MCF 10A (cell line): ENCODE results near the gene N4BP2L2. TPM values are rescaled to one million over a fixed set of nuclear protein-coding genes. Genes with fewer than 3 reads are reported as not detected.

ENCODE experiments used
- Bru-seq: library from RNA; stranded (reverse); fragments of 400-500 nt; gene quantifications from one replicate; lab custom pipeline; 2021; lab: Mats Ljungman, UMichigan
- BruChase-seq, 2 experiments: library from RNA; stranded (reverse); fragments of 400-500 nt; gene quantifications; one replicate each; lab custom pipeline; 2021; lab: Mats Ljungman, UMichigan
- BruUV-seq: library from RNA; stranded (reverse); fragments of 400-500 nt; replicated peaks from 2 replicates; lab custom pipeline; 2021; lab: Mats Ljungman, UMichigan
- CTCF ChIA-PET: fragments of 300-600 bp; sonication (Branson Sonifier 250); formaldehyde crosslinking; extraction: SDS; loops from one replicate; lab custom pipeline; 2021; ENCODE audit warnings: antibody characterized with exemption, inconsistent platforms; lab: Yijun Ruan, JAX
- POLR2A ChIA-PET: fragments of 300-600, 350-650 bp; sonication (Branson Sonifier 250); formaldehyde crosslinking; extraction: SDS; loops from one replicate; lab custom pipeline; 2020; ENCODE audit warnings: antibody characterized with exemption, inconsistent platforms; lab: Yijun Ruan, JAX
- DNase-seq: peaks from one replicate; pipeline ENCODE4 v3.0.0-alpha.2; 2018; ENCODE audit not compliant: unreplicated experiment
- H3K27ac Mint-ChIP-seq: one replicate; pipeline ENCODE4 v1.8.0; 2022; ENCODE audit warnings: mild to moderate bottlenecking, low read depth, mixed read lengths; ENCODE audit not compliant: unreplicated experiment
- H3K27me3 Mint-ChIP-seq: one replicate; pipeline ENCODE4 v1.8.0; 2022; ENCODE audit warnings: mixed read lengths; ENCODE audit not compliant: insufficient read depth, unreplicated experiment
- H3K36me3 Mint-ChIP-seq: one replicate; pipeline ENCODE4 v1.8.0; 2022; ENCODE audit warnings: mild to moderate bottlenecking, moderate library complexity, mixed read lengths; ENCODE audit not compliant: insufficient read depth, unreplicated experiment
- H3K4me1 Mint-ChIP-seq: one replicate; pipeline ENCODE4 v1.8.0; 2022; ENCODE audit warnings: mixed read lengths; ENCODE audit not compliant: insufficient read depth, unreplicated experiment
- H3K4me3 Mint-ChIP-seq: one replicate; pipeline ENCODE4 v1.8.0; 2022; ENCODE audit warnings: mild to moderate bottlenecking, moderate library complexity, mixed read lengths; ENCODE audit not compliant: unreplicated experiment
- H3K9me3 Mint-ChIP-seq: one replicate; pipeline ENCODE4 v1.8.0; 2022; ENCODE audit warnings: mixed read lengths; ENCODE audit not compliant: unreplicated experiment
- intact Hi-C: fragments of 100-400 bp; cut with micrococcal nuclease; formaldehyde crosslinking; loops from 2 replicates; pipeline ENCODE4 v1.14.1; 2022
- long read RNA-seq: library from polyadenylated mRNA; stranded (forward); transcript quantifications from one replicate; pipeline ENCODE4 v2.0.0, GENCODE V29; 2022
- total RNA-seq: library from RNA; stranded (reverse); gene quantifications from 2 replicates; pipeline ENCODE4 v1.2.3, GENCODE V29; 2022
- TF ChIP-seq, protein P1 (sequence below): fragments of 200-600 bp; IDR thresholded peaks from one replicate; pipeline ENCODE4 v1.8.0; 2022; ENCODE audit warnings: antibody characterized with exemption, mild to moderate bottlenecking; ENCODE audit not compliant: unreplicated experiment

The N4BP2L2 gene
- 113 and 132 TPM in 2 replicates for total RNA-seq
- percentile 96 among the genes with signal in this experiment for Bru-seq, nascent RNA
- percentile 98 among the genes with signal in this experiment for BruChase-seq, experiment 1, labeled RNA remaining after a 6-hour chase
- percentile 99 among the genes with signal in this experiment for BruChase-seq, experiment 2, labeled RNA remaining after a 2-hour chase
- long read RNA-seq, full-length matches to known transcripts: 31 of 152 reads
- long read RNA-seq, partial matches to known transcripts: 93 of 152 reads
- long read RNA-seq, other reads (novel, unspliced or antisense): 28 of 152 reads

DNA sequence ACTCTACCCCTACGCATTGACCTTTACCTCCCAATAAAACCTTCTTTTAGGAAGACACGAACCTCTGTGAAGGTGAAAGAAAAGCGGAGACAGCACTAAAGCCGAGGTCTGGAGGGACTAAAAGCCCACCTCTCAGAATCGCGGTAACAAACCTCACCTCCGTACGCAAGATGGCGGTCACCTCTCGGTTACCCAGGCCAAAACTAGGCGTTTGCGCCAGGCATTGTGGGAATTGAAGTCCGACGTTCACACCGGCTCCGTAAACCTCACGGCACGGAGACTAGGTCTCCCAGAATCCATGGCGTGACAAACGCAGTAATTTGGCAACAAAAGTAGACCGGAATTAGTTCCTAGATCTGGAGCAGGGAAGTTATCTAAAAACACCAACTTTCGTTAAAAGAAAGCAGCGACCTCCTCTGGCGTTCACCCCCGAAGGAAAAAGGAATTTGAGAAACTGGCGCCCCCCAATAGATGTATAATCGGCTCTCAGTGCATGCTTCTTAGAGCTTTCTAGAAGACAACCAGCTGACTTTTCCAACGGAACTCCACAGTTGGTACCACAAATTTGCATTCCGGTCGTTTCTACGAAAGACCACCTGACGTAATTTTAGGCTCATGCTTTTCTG is at the start of gene N4BP2L2:
Gene N4BP2L2, minus strand, starts transcription at position 175 of the 626 bp plus-strand sequence. CDS start 1,768 bp downstream, outside the sequence.
- TF ChIP-seq, protein P1, sequence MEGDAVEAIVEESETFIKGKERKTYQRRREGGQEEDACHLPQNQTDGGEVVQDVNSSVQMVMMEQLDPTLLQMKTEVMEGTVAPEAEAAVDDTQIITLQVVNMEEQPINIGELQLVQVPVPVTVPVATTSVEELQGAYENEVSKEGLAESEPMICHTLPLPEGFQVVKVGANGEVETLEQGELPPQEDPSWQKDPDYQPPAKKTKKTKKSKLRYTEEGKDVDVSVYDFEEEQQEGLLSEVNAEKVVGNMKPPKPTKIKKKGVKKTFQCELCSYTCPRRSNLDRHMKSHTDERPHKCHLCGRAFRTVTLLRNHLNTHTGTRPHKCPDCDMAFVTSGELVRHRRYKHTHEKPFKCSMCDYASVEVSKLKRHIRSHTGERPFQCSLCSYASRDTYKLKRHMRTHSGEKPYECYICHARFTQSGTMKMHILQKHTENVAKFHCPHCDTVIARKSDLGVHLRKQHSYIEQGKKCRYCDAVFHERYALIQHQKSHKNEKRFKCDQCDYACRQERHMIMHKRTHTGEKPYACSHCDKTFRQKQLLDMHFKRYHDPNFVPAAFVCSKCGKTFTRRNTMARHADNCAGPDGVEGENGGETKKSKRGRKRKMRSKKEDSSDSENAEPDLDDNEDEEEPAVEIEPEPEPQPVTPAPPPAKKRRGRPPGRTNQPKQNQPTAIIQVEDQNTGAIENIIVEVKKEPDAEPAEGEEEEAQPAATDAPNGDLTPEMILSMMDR: no peak
- Mint-ChIP-seq H3K27ac (peak within 1 kb of the TSS; percentile 100), H3K9me3 (peaks cover 16% of the 10 kb centered on the region), H3K4me1 (peaks cover 30% of the 10 kb centered on the region), H3K36me3 (peaks cover 35% of the 10 kb centered on the region), H3K4me3 (peak within 1 kb of the TSS; percentile 98), H3K27me3 (no peaks in the 10 kb centered on the region)
- ChIA-PET POLR2A (interaction anchor here (0.7 to 1.9 kb wide), 20 partner anchors 9 to 746 kb away, joined by 3 to 6 read pairs (median 3); partner anchors contain the start of genes BRCA2, STARD13 and ZAR1L), CTCF (interaction anchor here (0.7 to 1.9 kb wide), 7 partner anchors 8 to 628 kb away, joined by 3 to 5 read pairs (median 3); no protein-coding TSS in a partner anchor)
- no TSS peak for BruUV-seq
- intact Hi-C loops: no loop called here
- DNase-seq: peak; percentile 98

DNA sequence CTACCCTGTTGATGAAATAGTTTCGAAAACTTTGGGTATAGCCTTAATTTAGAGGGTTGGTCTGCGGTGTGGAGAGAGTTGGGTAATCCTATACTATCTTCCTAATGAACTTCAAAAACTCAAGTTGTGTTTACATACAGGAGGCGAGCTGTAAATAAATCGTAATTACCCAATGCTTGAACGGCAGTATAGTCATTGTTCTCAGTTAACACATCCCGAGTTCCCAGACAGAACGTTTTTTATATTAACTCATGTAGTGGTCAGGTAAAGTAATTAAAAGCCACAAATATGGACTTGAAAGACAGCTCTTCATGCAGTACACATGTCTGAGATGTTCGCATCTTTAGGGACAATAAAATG is 49.2 kb upstream of the N4BP2L2 start:
- Mint-ChIP-seq H3K27me3 (no peaks in the 10 kb centered on the region), H3K4me3 (peak overlapping the region; percentile 86), H3K27ac (peak overlapping the region; percentile 85), H3K4me1 (peaks cover 36% of the 10 kb centered on the region), H3K9me3 (no peaks in the 10 kb centered on the region), H3K36me3 (no peaks in the 10 kb centered on the region)
- CTCF ChIA-PET: interaction anchor here (0.6 to 2.8 kb wide), 23 partner anchors 9 to 955 kb away, joined by 3 to 42 read pairs (median 4); partner anchors contain the start of gene N4BP2L2
- DNase-seq: peak; percentile 42
- TF ChIP-seq, protein P1: no peak
- intact Hi-C loops: loop anchor here (1.0 to 10.0 kb wide), 4 partner anchors 52 to 1137 kb away; no protein-coding TSS in a partner anchor
- BruUV-seq: TSS peak; percentile 44
- POLR2A ChIA-PET: interaction anchor here (0.6 to 2.6 kb wide), 24 partner anchors 11 to 1064 kb away, joined by 3 to 20 read pairs (median 4); partner anchors contain the start of genes N4BP2L2 and STARD13

DNA sequence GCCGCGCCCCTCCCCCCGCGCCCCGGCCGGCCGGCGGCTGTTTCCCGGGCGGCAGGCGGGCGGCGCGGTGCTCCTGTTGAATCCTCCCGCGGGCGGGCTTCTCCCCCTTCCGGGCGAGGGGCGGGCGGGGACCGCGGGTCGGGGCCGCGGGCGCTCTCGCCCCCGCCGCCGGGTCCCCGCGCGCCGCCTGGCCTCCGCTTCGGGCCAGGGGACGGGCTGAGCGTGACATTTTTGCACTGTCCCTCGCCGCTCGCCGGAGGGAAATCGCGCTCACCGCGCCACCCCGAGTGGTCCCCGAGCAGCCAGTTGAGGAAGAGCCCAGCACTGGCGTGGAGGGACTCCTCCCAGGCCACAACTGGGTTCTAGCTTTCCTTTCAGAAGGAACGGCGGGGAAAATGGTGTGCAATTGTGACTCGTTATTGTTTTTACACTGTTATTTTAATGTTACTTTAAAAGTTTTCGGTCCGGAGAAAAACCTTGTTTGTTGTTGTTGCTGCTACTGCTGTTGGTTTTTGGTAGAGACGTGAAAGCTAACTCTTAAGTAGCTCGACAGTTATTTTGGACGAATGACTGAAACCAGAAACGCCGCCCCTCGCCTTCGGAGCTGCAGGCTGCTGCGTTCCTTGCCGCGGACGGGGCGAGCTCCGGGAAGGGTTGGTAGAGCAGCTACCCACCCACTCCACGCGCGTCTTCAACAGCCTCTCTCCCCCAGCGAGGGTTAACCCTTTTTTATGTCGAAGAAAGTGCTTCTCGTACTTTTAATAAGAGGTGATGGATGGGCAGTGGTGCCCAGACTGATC is 48.6 kb upstream of the N4BP2L2 start:
- BruUV-seq: no TSS peak
- H3K9me3 Mint-ChIP-seq: no peaks in the 10 kb centered on the region
- H3K4me1 Mint-ChIP-seq: peaks cover 30% of the 10 kb centered on the region
- H3K36me3 Mint-ChIP-seq: no peaks in the 10 kb centered on the region
- intact Hi-C loops: loop anchor here (1.0 to 10.0 kb wide), 4 partner anchors 52 to 1138 kb away; no protein-coding TSS in a partner anchor
- peak; percentile 55 for DNase-seq
- CTCF ChIA-PET: interaction anchor here (0.6 to 2.8 kb wide), 23 partner anchors 9 to 956 kb away, joined by 3 to 42 read pairs (median 4); partner anchors contain the start of gene N4BP2L2
- POLR2A ChIA-PET: interaction anchor here (0.6 to 2.6 kb wide), 24 partner anchors 12 to 1064 kb away, joined by 3 to 20 read pairs (median 4); partner anchors contain the start of genes N4BP2L2 and STARD13
- peak overlapping the region; percentile 86 for H3K4me3 Mint-ChIP-seq
- no peaks in the 10 kb centered on the region for H3K27me3 Mint-ChIP-seq
- peak overlapping the region; percentile 85 for H3K27ac Mint-ChIP-seq
- TF ChIP-seq, protein P1: peak; percentile 12
